Activated CD4-positive, alpha-beta T cell treated with anti-CD3 and anti-CD28 coated beads, Interleukin-2, amount 50 U/mL, for 1 hour (primary cell): ENCODE measurements around the gene GDI1.

Experiments used
- DNase-seq: peaks from one replicate; pipeline ENCODE4 v3.0.0-alpha.2; 2020

GDI1 gene

DNA sequence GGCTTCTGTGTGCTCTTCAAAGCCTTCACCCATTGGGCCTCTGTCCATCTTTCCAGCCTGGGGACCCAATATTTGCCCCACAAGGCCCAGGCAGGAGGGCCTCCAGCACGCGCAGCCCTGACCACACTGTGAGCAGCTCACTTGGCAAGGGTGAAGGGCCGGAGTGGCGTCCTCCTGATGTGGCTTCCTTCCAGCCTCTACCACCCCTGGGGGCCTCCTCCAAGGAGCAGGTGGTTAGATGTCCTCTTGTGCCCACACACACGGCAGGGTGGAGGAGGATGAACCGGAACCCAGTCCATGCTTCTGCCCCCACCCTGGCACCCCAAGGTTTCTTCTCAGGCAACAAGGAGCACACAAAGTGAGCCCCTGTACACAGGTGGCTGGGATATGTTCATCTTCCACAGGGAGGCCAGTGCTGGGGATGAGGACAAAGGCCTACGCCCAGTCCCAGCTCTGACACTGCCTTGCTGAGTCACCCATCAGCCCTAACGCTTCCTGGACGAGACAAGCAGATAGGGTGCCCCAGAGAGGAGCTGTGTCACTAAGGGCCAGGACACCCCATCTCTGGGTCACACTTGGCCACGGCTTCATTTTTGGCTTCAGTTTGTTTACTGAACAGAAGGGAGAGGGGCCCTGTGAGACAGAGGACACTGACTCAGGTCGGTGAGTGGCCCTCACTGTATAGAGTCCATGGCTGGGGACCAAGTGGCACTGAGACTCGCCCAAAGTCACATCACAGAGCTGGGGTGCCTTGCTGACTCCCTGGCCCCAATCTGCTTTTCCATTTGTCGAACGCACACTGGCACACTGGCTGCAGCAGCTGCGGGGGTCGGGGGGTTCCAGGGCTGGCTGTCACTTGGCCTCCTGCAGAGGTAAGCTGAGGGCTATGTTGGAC lies 47.5 kb downstream of the GDI1 start:
- DNase-seq: no peak

DNA sequence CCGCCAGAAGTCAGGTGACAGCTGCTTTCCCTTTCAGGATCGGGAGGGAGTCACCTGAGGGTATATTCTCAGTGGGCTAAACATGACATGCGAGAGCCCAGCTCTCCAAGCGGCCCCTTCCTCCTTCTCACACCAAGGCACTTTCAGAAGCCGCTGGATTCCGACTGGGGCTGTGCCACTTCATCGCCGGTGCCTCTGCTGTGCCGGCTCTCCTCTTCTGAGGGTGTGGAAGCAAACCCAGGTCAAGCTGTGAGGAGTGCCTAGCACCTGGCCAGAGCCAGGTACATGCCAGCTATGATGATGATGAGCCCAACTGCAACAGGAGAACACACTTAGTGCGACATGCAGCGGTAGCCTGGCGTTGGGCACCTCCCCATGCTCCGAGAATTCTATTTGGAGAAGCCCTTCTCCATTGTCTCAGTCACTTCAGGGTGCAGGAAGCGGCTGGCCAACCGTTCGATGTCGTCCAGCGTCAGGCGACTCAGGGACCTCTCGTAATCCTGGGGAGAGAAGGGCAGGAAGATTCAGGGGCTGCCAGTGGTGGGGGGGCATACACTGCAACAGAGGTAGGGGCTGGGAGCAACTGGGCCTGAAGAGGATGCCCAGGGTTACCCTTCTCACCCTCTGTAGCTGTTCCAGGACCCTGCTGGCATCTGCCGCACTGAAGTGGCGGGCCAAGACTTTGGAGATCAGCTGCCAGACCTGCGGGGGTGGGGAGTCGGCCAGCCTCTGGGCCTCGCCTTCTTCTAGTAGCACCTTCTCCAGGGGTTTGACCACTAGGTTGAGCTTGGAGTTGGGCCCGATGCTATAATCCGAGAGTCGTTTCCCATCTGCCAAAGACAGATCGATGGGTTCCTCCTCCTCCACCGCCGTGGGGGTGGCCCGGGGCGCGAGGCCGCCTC lies 48.4 kb downstream of the GDI1 start:
- no peak for DNase-seq

DNA sequence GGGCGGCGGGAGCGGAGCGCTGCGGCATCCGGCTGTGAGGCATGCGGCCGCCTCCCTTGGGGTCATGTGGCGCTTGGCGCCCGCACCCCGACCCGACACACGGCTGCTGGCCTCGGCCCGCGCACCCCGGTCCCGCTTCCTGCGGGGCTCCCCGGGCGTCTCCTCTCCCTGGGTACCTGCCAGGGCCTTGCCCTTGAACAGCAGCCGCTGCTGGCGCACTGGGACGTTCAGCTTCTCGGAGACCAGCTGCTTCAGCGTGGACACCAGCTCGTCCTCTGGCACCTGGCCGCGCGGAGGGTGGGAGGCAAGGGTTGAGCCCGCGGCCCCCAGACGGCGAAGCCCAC lies 49.1 kb downstream of the GDI1 start:
- no peak for DNase-seq

DNA sequence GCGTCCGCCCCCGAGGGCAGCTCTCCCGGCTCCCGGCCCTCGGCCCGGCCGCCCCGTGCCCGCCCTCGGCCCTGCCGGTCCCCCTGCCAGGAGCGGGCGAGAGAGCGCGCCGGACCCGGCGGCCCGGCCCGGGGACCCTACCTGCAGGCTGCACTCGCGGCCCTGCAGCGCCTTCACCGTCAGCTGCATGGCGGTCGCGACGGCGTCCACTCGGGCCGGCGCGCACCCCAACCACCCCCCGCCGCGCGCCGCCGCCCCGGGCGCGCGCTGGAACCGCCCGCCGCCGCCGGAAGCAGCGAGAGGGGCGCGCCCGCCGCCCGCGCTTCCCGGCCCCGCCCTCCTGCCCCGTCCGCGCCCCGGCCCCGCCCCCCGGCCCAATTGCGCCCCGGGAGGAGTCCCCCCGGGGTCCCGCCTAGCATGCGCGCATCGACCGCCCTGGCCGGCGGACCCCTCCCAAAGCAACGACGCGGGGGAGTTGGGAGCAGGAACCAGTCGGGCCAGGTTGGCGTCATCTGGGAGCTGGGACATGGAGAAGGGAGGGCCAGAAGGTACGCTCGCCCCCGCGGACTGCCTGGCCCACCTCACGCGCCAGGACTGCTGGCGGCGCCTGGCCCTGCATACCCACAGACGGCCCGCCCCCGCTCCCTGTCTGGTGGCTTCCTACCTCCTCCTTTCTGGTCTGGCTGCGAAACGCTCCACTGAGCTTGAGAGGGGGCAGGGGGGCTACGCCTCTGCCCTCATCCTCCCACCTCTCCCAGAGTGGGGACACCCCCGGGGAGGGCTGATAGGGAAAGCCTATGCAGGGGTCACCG lies 49.6 kb downstream of the GDI1 start, which contains the start of gene UBL4A:
TSS of gene UBL4A (minus strand) at position 220 of the 812 bp plus-strand sequence. CDS start at position 189, 31 bp downstream.
- DNase-seq: peak; percentile 36

DNA sequence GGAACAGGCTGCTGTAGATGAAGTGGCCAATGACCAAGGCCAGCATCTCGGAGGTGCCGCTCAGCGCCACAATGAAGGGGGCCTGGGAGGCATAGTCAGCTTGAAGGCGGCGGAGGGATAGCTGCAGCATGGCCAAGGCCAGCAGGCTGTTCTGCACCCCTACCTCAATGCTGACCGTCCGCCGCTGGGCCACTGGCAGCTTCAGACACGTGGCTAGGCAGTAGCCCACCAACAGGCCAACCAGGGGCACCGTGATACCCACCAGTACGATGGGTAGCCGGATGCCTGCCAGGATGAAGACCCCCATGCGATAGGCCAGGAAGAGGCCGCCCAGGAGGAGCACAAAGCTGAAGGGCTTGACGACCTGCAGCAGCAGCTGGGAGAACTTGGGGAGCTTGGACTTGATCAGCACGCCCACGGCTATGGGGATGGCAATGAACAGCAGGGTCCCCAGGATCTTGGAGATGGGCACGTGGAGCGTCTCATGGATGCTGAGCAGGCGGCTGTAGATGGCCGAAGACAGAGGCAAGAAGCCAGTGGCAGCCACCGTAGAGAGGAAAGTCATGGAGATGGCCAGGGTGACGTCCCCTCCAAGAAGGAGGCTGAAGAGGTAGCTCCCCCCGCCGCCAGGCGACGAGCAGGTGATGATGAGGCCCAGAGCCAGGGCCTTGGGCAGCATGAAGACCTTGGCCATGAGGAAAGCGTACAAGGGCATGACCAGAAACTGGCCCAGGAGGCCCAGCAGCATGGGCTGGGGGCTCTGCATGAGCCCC lies 50.8 kb downstream of the GDI1 start:
- no peak for DNase-seq

DNA sequence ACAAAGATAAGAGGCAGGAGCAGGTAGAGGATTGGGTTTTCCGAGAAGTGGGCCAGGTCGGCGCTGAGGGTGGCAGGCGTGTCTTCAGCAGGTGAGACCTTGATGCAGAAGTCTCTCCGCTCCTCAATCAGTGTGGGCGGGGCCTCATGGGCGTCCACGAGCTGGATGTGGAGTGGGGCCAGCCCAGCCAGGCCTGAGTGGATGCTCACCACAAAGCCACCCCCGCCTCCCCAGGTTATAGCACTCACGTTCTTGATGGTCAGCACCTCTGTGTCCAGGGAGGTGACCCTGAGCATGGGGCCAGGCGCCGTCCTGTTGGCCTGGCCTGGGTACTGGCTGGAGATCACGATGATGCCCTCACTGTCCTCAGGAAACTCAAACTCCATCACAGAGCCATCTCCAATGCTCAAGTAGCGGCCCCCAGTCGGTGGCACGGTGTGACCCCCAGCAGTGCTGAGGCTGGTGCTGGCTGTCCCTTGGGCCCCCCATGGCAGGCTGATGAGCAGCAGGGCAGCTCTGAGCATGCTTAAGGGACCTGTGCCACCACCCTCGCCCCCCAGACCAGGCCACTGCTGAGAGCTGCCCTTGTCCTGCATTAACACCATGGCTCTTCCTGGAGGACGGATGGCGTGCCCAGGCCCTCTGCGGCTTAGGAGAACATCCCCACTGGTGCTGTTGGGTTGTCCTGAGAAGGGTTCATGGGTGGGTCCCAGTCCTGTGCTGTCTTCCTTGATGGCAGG lies 51.6 kb downstream of the GDI1 start:
- DNase-seq: no peak

GRCh38 chrX:154489182-154489581 lies 52.2 kb downstream of the GDI1 start:
- DNase-seq: no peak

DNA sequence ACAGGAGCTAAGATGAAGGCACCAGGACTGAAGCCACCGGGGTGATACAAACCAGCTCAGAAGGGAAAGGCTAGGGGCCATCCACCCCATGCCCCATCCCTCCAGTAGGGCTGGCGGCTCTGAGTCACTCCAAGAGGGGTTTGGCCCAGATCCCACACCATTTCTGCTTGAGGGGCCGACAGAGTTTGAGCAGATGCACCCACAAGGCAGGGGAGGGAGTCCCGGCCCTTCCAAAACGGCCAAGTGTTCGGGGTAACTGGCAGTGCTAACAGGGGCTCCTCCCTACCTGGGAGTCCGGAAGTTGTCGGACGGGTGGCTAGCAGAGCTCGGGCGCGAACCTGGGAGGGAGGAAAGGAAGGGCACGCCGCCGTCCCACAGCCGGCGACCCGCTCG lies 53.1 kb downstream of the GDI1 start:
- no peak for DNase-seq

DNA sequence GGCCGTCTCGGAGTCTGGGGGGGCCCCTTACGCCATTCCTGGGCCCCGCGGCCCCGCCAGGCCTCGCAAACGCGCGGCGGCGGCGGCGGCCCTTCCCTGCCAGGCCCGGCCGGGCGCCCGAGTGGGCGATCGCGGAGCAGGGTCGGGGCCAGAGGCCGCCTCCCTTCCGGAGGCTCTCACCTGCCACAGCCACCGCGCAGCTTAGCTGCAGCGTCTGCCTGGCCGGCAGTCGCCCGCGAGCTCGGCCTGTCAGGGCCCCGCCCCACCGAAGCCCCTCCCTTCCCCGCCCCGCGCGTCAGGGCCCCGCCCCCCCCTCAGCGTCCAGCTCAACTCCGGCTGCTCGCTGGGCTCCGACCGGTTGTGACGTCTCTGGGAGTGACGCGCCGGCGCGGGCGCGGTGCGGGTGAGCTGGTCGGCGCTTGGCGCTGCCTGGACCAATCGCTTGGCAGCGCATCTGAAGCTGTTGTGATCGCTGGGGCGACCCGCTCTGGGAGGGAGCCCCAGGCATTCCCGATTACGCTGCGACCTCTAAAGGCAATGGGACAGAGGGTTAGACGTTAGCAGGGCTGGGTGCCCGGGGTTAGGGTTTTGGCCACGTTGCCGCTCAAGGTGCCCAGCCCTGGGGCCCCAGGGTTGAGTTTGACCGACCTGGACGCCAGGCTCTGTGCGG lies 53.6 kb downstream of the GDI1 start, which contains the start of gene SLC10A3:
TSS of gene SLC10A3 (minus strand) at position 216 of the 670 bp plus-strand sequence. CDS start 1,689 bp downstream, outside the sequence.
- DNase-seq: peak; percentile 84
